HepG2 (cell line): ENCODE measurements around the gene ZNF343. TPM values are rescaled to one million over a fixed set of nuclear protein-coding genes. Genes with fewer than 3 reads are reported as not detected.
"Not testable (repeated sequence)": the region's sequence is repeated elsewhere in the genome, so short reads cannot be mapped to it uniquely, and the experiment has no call there.

ENCODE experiments used
- ATAC-seq: fragments of 200-7000 bp; cut with Tn5 transposase; 3 replicates; pipeline ENCODE4 v1.9.1; 2020; ENCODE audit warnings: mild to moderate bottlenecking, moderate library complexity
- BruUV-seq: library from RNA; stranded (reverse); fragments of 400-500 nt; replicated peaks from 2 replicates; lab custom pipeline; 2021; lab: Mats Ljungman, UMichigan
- CTCF ChIA-PET: fragments of 300-600 bp; formaldehyde crosslinking; extraction: SDS; loops from one replicate; lab custom pipeline; 2021; ENCODE audit warnings: low total read pairs, inconsistent platforms, low intra/inter-chr PET ratio; lab: Yijun Ruan, JAX
- POLR2A ChIA-PET: fragments of 350-600 bp; sonication (Branson Sonifier 250); formaldehyde crosslinking; loops from one replicate; lab custom pipeline; 2020; ENCODE audit warnings: antibody characterized with exemption, inconsistent platforms; lab: Yijun Ruan, JAX
- DNase-seq: peaks from one replicate; pipeline ENCODE4 v3.0.0-alpha.2; 2015; ENCODE audit warnings: low spot score
- FAIRE-seq: peaks from 3 replicates; lab custom pipeline; 2011; peaks lifted over from hg19 to GRCh38; lab: Jason Lieb, UNC
- H2AFZ ChIP-seq: one replicate; pipeline ENCODE4 v1.6.1; 2011; ENCODE audit warnings: low read length, inconsistent platforms
- H3K27ac ChIP-seq: fragments of 300-600 bp; 3 replicates; pipeline ENCODE4 v1.8.0; 2011; ENCODE audit warnings: mixed run types, mild to moderate bottlenecking, mixed read lengths, low read length, inconsistent platforms; ENCODE audit not compliant: insufficient read depth; ENCODE audit errors: extremely low read length
- H3K27me3 ChIP-seq, 2 experiments: fragments of 200-600 bp in 1 of 2; 2 replicates in 1 of 2; 3 replicates in 1 of 2; pipeline versions ENCODE4 v1.6.0 to v1.8.0; 2011; ENCODE audit warnings: low read length in 2 of 2, mild to moderate bottlenecking in 2 of 2, moderate library complexity in 2 of 2, inconsistent platforms in 1 of 2; ENCODE audit not compliant: insufficient read depth in 2 of 2, control insufficient read depth in 1 of 2
- H3K36me3 ChIP-seq, 2 experiments: fragments of 200-600 bp in 1 of 2; replicated peaks in 1 of 2; 2 replicates in 1 of 2; 3 replicates in 1 of 2; pipeline versions ENCODE4 v1.5.1 to v1.8.0; 2011; ENCODE audit warnings: low read length in 2 of 2, inconsistent platforms in 1 of 2; ENCODE audit not compliant: insufficient read depth in 2 of 2, control insufficient read depth in 1 of 2
- H3K4me1 ChIP-seq: 2 replicates; pipeline ENCODE4 v1.5.1; 2012; ENCODE audit warnings: low read length, inconsistent platforms; ENCODE audit not compliant: insufficient read depth
- H3K4me2 ChIP-seq: 2 replicates; pipeline ENCODE4 v1.6.0; 2011; ENCODE audit warnings: low read depth, low read length, inconsistent platforms
- H3K4me3 ChIP-seq, 3 experiments: fragments of 200-600 bp in 1 of 3; sonication (generic), shearing (Covaris generic) in 1 of 3; replicated peaks in 1 of 3; 2 replicates each; pipeline ENCODE4 v1.5.1; 2011 to 2016; ENCODE audit warnings: low read length in 3 of 3, inconsistent platforms in 2 of 3, low read depth in 2 of 3, mild to moderate bottlenecking in 2 of 3, control low read depth in 1 of 3, mixed read lengths in 1 of 3; ENCODE audit not compliant: insufficient read depth in 1 of 3
- H3K79me2 ChIP-seq: one replicate; pipeline ENCODE4 v1.6.1; 2011; ENCODE audit warnings: low read length, inconsistent platforms; ENCODE audit not compliant: insufficient read depth
- H3K9ac ChIP-seq: 2 replicates; pipeline ENCODE4 v1.6.0; 2011; ENCODE audit warnings: mild to moderate bottlenecking, low read depth, low read length, inconsistent platforms; ENCODE audit not compliant: insufficient read depth
- H3K9me3 ChIP-seq: 2 replicates; pipeline ENCODE4 v1.5.1; 2012; ENCODE audit warnings: mild to moderate bottlenecking, low read length
- H4K20me1 ChIP-seq: 2 replicates; pipeline ENCODE4 v1.6.0; 2011; ENCODE audit warnings: inconsistent platforms, mild to moderate bottlenecking, low read length, moderate library complexity; ENCODE audit not compliant: insufficient read depth
- DZIP1 ChIP-seq: sonication (generic); formaldehyde crosslinking; IDR thresholded peaks from 2 replicates; pipeline ENCODE4 v1.5.0; 2020; ENCODE audit warnings: mild to moderate bottlenecking, missing genetic modification reagents
- E2F5 ChIP-seq: sonication (generic); formaldehyde crosslinking; conservative IDR thresholded peaks from 2 replicates; pipeline ENCODE4 v1.4.0; 2020; ENCODE audit warnings: missing genetic modification reagents
- HDAC2 ChIP-seq: sonication (generic); formaldehyde crosslinking; IDR thresholded peaks from 2 replicates; pipeline ENCODE4 v1.4.0; 2020; ENCODE audit warnings: missing genetic modification reagents
- IRF9 ChIP-seq: sonication (generic); formaldehyde crosslinking; IDR thresholded peaks from 2 replicates; pipeline ENCODE4 v1.8.0; 2022; ENCODE audit warnings: missing genetic modification reagents, mild to moderate bottlenecking, borderline replicate concordance
- MIER2 ChIP-seq: IDR thresholded peaks from 2 replicates; pipeline ENCODE4 v1.6.1; 2016; ENCODE audit warnings: missing biosample characterization, missing genetic modification reagents
- MTF1 ChIP-seq: sonication (generic); formaldehyde crosslinking; IDR thresholded peaks from 2 replicates; pipeline ENCODE4 v1.5.0; 2020; ENCODE audit warnings: missing genetic modification reagents
- NBN ChIP-seq: fragments of 450-650 bp; conservative IDR thresholded peaks from 2 replicates; pipeline ENCODE4 v1.6.1; 2017
- PLRG1 ChIP-seq: fragments of 450-650 bp; conservative IDR thresholded peaks from 2 replicates; pipeline ENCODE4 v1.6.1; 2016
- POLR2AphosphoS2 ChIP-seq: IDR thresholded peaks from 2 replicates; pipeline ENCODE4 v1.6.1; 2011; ENCODE audit warnings: low read depth, low read length, improper control_type of control experiment
- ZC3H13 ChIP-seq: sonication (generic); formaldehyde crosslinking; IDR thresholded peaks from 2 replicates; pipeline ENCODE4 v1.8.1; 2023; ENCODE audit warnings: mild to moderate bottlenecking, missing genetic modification reagents, moderate library complexity
- ZFP1 ChIP-seq: IDR thresholded peaks from 2 replicates; pipeline ENCODE4 v1.6.1; 2016
- ZFP90 ChIP-seq: sonication (generic); formaldehyde crosslinking; IDR thresholded peaks from 2 replicates; pipeline ENCODE4 v1.8.0; 2022; ENCODE audit warnings: missing genetic modification reagents, mild to moderate bottlenecking, inconsistent platforms, borderline replicate concordance
- ZFX ChIP-seq: sonication (generic); formaldehyde crosslinking; IDR thresholded peaks from 2 replicates; pipeline ENCODE4 v1.4.0; 2020; ENCODE audit warnings: mild to moderate bottlenecking, low read depth, missing genetic modification reagents, moderate library complexity
- ZNF143 ChIP-seq: sonication (generic); formaldehyde crosslinking; IDR thresholded peaks from 2 replicates; pipeline ENCODE4 v1.4.0; 2020; ENCODE audit warnings: missing genetic modification reagents
- ZNF367 ChIP-seq: sonication (generic); formaldehyde crosslinking; IDR thresholded peaks from 2 replicates; pipeline ENCODE4 v1.4.0; 2020; ENCODE audit warnings: missing genetic modification reagents, borderline replicate concordance
- ZNF530 ChIP-seq: sonication (generic); formaldehyde crosslinking; IDR thresholded peaks from 2 replicates; pipeline ENCODE4 v1.5.0; 2020; ENCODE audit warnings: low read depth, mild to moderate bottlenecking, missing genetic modification reagents
- ZNF570 ChIP-seq: sonication (generic); formaldehyde crosslinking; IDR thresholded peaks from 2 replicates; pipeline ENCODE4 v1.4.0; 2020; ENCODE audit warnings: mild to moderate bottlenecking, missing genetic modification reagents, borderline replicate concordance
- WGBS: methylation state at CpG from one replicate; pipeline ENCODE4 v1.1.6; 2017; ENCODE audit warnings: low lambda C conversion rate; 5-methylcytosine and 5-hydroxymethylcytosine counted together
- in situ Hi-C: cut with HindIII; loops from 2 replicates; pipeline ENCODE4 v1.10.0; 2017; ENCODE audit warnings: low pct_unique_long_range_greater_than_20kb; ENCODE audit not compliant: extremely low pct_ligation_motif_present
- intact Hi-C: fragments of 100-400 bp; cut with micrococcal nuclease; formaldehyde crosslinking; loops from one replicate; pipeline ENCODE4 v1.10.0; 2022; ENCODE audit not compliant: unreplicated experiment
- polyA plus RNA-seq, 8 experiments: library from polyadenylated mRNA; depleted of rRNA in 3 of 8; stranded (reverse) in 7 of 8; unstranded in 1 of 8; fragments of >200 nt; fragmentation: Illumina TruSeq in 4 of 8; extraction: Trizol in 4 of 8; gene quantifications; 2 replicates each; pipeline versions ENCODE4 v1.2.1 to v1.2.3, GENCODE V29; 2011 to 2016; ENCODE audit warnings: low read depth in 4 of 8, missing spikeins in 1 of 8, mixed read lengths in 1 of 8; ENCODE audit not compliant: insufficient read depth in 1 of 8
- total RNA-seq, 5 experiments: library from RNA; depleted of rRNA; stranded (reverse); fragments of >200 nt; fragmentation: Illumina TruSeq; extraction: Trizol; gene quantifications; 2 replicates each; pipeline ENCODE4 v1.2.3, GENCODE V29; 2016; ENCODE audit warnings: low read depth in 1 of 5

Gene ZNF343
- total and polyA plus RNA-seq, 2 of the 13 experiments (the other 11 are each of a cell fraction or from before 2014, with no cell fraction given): 16.4 to 22.1 TPM

GRCh38 chr20:2523919-2524708 lies 15.4 kb upstream of the ZNF343 start (continued):
- no peak for TF ChIP-seq ZNF367 (CRISPR knock-in tag)
- no peak for TF ChIP-seq MIER2 (CRISPR knock-in tag)
- TF ChIP-seq ZFX: peak; percentile 92
- TF ChIP-seq ZNF530 (CRISPR knock-in tag): no peak
- TF ChIP-seq ZFP1 (CRISPR knock-in tag): no peak; the same call in none of the 2 replicates
- TF ChIP-seq E2F5 (CRISPR knock-in tag): no peak
- TF ChIP-seq NBN: no peak
- TF ChIP-seq ZNF570 (CRISPR knock-in tag): no peak
- no peak; the same call in 1 of the 2 replicates for TF ChIP-seq ZNF143 (CRISPR knock-in tag)
- TF ChIP-seq DZIP1 (CRISPR knock-in tag): peak; percentile 87; the same call in 1 of the 2 replicates
- no peak for TF ChIP-seq IRF9 (CRISPR knock-in tag)
- no peak for TF ChIP-seq PLRG1
- no peak for TF ChIP-seq POLR2AphosphoS2
- TF ChIP-seq HDAC2: peak; percentile 37; the same call in 1 of the 2 replicates
- no peak for TF ChIP-seq ZFP90 (CRISPR knock-in tag)
- no peak for TF ChIP-seq MTF1 (CRISPR knock-in tag)
- no peak; the same call in 1 of the 2 replicates for TF ChIP-seq ZC3H13 (CRISPR knock-in tag)

GRCh38 chr20:2522826-2523429 lies 14.2 kb upstream of the ZNF343 start:
- ATAC-seq, DNase-seq, in situ Hi-C loops, H3K9ac ChIP-seq, FAIRE-seq, intact Hi-C loops, H3K36me3 ChIP-seq, BruUV-seq, H3K4me3 ChIP-seq, H4K20me1 ChIP-seq, H3K9me3 ChIP-seq, H2AFZ ChIP-seq, H3K4me2 ChIP-seq, H3K79me2 ChIP-seq, H3K27ac ChIP-seq: not testable (repeated sequence)
- Histone ChIP-seq H3K4me1 (peaks cover 26% of the 10 kb centered on the region), H3K27me3 (peaks cover 0 to 27% of the 10 kb centered on the region in 2 experiments; a peak in 2 of 5 replicates)
- 70% methylated on average over 5 of the region's 5 CpGs for WGBS
- ChIA-PET CTCF (interaction anchor here (3.1 kb wide), 1 partner anchor 151 kb away, joined by 9 read pairs; no protein-coding TSS in a partner anchor), POLR2A (interaction anchor here (1.2 to 4.4 kb wide), 5 partner anchors 8 to 129 kb away, joined by 3 to 19 read pairs (median 11); partner anchors contain the start of genes NOP56, SNRPB and ZNF343)
